Measurements from ENCODE around the gene RBCK1. TPM values are rescaled to one million over a fixed set of nuclear protein-coding genes. Genes with fewer than 3 reads are reported as not detected.

Gene RBCK1
- total RNA-seq: 100 to 1,000 TPM; 134 to 169 TPM

- intact Hi-C loops (cut with DNase I): no loop called here
- no peak for TF ChIP-seq CTCF (IDR thresholded peaks at IDR 0.05)
Measured at GRCh38 chr20:407953-408842, at the start of gene RBCK1. Gene RBCK1, plus strand, starts transcription at chr20:408299. Its CDS starts 459 bp downstream, at chr20:408758.

GRCh38 chr20:358891-359555, 49.1 kb upstream of the RBCK1 start:
- H3K36me3 ChIP-seq: no peaks in the 10 kb centered on the region
- no peak overlapping the region for H3K27ac ChIP-seq
- H3K27me3 ChIP-seq: no peaks in the 10 kb centered on the region
- DNase-seq: no peak
- no peak for TF ChIP-seq CTCF (IDR thresholded peaks at IDR 0.05)
- no peaks in the 10 kb centered on the region for H3K4me1 ChIP-seq
- no peak overlapping the region for H3K4me3 ChIP-seq
- intact Hi-C loops (cut with DNase I): loop anchor here (10.0 kb wide), 1 partner anchor 376 kb away; no protein-coding TSS in a partner anchor
- H3K9ac ChIP-seq (ENCODE audit: low read depth in 2 of 2, low read length in 2 of 2): no peak overlapping the region
- no peaks in the 10 kb centered on the region for H3K9me3 ChIP-seq

More at GRCh38 chr20:407953-408842, at the start of gene RBCK1:
- DNase-seq: peak; percentile 91
- H3K9ac ChIP-seq (ENCODE audit: low read depth in 2 of 2, low read length in 2 of 2): peak within 1 kb of the TSS; percentile 99 to 100
- no peaks in the 10 kb centered on the region for H3K27me3 ChIP-seq
- H3K9me3 ChIP-seq: no peaks in the 10 kb centered on the region
- H3K27ac ChIP-seq: peak within 1 kb of the TSS; percentile 96
- peak within 1 kb of the TSS; percentile 99 for H3K4me3 ChIP-seq
- peaks cover 3% of the 10 kb centered on the region for H3K36me3 ChIP-seq
- peaks cover 6% of the 10 kb centered on the region for H3K4me1 ChIP-seq

- no peak overlapping the region for H3K9ac ChIP-seq (ENCODE audit: low read depth in 2 of 2, low read length in 2 of 2)
- no peaks in the 10 kb centered on the region for H3K9me3 ChIP-seq
- no peak for TF ChIP-seq CTCF (IDR thresholded peaks at IDR 0.05)
- no peak for DNase-seq
- no peaks in the 10 kb centered on the region for H3K36me3 ChIP-seq
- H3K27ac ChIP-seq: no peak overlapping the region
- H3K4me3 ChIP-seq: no peak overlapping the region
- H3K4me1 ChIP-seq: no peaks in the 10 kb centered on the region
- no peaks in the 10 kb centered on the region for H3K27me3 ChIP-seq
- intact Hi-C loops (cut with DNase I): no loop called here
Measured at GRCh38 chr20:361561-361960, 46.5 kb upstream of the RBCK1 start.

- Histone ChIP-seq H3K27me3 (no peaks in the 10 kb centered on the region), H3K9me3 (no peaks in the 10 kb centered on the region), H3K4me1 (no peaks in the 10 kb centered on the region), H3K4me3 (no peak overlapping the region), H3K9ac (ENCODE audit: low read depth in 2 of 2, low read length in 2 of 2) (no peak overlapping the region), H3K36me3 (no peaks in the 10 kb centered on the region), H3K27ac (no peak overlapping the region)
- intact Hi-C loops (cut with DNase I): no loop called here
- peak; percentile 35 for TF ChIP-seq CTCF (IDR thresholded peaks at IDR 0.05)
- DNase-seq: peak; percentile 89
Measured at GRCh38 chr20:362271-363254, 45.5 kb upstream of the RBCK1 start.

Measured in colonic mucosa (tissue), 4 donors.